SW 1271 (cell line): Measurements from ENCODE around the gene CNGB1.

Experiments
- DNase-seq, 2 experiments: peaks; one replicate each; lab custom pipeline; 2025; lab: John Stamatoyannopoulos, UW

CNGB1 gene

DNA sequence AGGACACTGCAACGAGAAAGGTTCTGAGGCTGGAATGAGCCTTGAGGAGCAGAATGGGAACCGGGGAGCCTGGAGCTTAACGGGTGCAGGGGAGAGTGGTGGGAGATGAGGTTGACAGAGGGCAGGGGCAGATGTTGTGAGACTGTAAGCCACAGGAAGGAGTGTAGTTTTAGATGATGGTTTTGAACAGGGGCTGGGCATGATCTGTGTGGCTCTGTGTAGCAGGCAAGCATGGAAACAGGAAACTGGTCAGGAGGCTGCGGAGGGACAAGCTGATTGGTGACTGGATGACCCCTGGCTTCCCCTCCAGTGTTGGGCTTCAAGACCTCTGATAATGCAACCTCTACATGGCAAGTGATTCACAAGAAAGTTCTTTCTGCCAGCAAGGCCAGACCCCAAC is 1.4 kb upstream of the CNGB1 start:
- DNase-seq, result no peak

DNA sequence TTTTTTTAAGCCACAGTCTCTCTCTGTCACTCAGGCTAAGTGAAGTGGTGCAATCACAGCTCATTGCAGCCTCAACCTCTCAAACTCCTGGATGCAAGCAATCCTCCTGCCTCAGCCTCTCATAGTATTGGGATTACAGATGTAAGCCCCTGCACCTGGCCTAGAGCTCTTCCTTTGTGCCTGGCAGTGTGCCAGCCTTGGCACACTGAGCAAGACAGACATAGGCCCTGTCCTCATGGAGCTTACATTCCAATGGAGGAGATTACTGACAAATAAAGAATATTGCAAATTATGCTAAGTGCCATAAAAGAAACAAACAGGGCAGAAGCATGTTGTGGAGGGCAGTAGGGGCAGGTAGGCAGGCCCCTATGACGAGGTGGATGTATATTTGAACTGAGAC is 920 bp upstream of the CNGB1 start:
- DNase-seq, result no peak

- DNase-seq, result no peak
Observed at GRCh38 chr16:57970319-57970718, 609 bp downstream of the CNGB1 start.

GRCh38 chr16:57969451-57970123 is 1.3 kb downstream of the CNGB1 start:
- no peak for DNase-seq

GRCh38 chr16:57967916-57968315 is 3.0 kb downstream of the CNGB1 start:
- DNase-seq, result no peak

DNA sequence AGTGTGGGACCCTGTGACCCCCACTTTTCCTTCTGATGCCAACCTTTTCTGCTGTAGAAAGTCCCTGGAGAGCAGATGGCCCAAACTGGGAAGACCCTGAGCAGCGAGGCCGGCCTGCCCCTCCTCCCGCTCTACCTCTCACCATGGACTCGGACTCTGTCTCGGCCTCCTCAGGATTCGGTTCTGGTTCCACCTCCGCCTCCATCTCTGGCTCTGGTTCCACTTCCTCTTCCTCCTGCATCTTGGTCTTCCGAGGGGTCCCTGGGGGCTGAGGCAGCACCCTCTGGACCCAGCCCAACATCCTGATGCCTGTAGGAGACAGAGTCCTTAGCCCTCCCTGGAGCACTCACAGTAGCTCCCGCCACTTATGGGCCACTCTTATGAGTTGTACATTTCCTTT is 3.9 kb downstream of the CNGB1 start:
- DNase-seq, result no peak

DNA sequence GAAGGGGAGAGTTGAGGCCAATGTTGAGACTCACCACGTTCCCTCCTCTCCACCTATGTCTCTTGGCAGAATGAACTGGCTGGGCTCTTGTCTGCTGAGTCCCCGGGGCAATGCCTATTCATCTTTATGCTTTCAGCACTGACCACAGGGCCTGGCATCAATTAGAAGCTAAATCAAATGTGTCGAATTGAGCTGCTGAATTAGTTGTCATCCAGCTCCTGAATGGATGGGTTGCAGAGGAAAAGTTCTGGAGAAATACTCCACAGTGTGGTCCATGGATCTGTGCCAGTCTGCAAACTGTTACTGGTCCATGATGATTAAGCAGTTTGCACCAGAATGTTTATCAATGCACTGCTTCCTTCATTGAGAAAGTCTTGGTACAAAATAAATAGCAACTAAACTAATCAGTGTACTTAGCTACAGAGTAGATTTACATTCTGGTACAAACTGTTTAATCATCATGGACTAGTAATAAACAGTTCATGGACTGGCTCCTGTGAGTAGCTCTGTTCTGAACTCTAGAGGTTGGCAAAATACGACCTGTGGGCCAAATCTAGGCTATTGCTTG is 4.6 kb downstream of the CNGB1 start:
- no peak for DNase-seq

DNA sequence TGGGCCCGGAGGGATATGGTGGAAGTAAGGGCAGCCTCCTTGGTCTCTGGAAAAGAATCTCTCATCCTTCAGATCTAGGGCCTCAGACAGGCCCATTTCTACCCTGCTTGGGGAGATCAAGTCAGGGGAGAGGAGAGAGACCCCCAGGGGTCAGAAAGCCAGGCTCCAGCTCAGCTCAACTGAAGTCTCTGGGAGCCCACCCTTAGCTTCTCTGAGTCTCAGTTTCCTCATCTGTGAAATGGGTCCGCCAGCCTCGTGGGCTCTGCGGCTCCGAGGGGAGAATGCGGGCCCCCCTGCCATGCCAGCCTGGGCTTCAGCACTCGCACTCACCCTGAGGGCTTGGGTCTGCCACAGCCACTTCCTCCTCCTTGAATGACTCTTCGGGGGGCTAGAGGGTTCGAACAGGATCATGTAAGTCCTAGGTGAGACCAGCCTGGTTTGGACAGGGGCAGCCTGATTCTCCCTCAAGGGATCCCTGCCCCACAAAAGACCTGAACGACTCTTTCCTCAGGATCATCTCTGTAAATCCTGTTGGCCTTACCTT is 6.7 kb downstream of the CNGB1 start:
- DNase-seq, result no peak

DNA sequence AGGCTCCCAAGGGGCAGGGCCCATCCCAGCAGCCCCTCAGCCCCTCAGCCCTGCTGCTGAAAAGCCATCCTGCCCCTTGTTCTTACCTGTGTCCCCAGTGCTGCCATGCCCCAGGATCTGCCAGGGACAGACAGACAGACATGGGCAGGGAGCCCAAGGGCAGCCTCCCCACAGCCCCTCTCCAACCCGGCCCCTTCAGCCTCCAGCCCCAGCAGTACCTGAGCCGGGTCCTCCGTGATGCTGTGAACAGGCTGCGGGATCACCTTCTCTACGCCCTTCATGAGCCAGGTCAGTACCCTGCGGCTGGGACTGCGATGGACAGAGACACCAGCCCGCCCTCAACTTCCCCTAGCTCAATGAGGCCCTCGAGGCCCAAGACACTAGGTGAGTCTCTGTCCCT is 8.2 kb downstream of the CNGB1 start:
- DNase-seq, result no peak

DNA sequence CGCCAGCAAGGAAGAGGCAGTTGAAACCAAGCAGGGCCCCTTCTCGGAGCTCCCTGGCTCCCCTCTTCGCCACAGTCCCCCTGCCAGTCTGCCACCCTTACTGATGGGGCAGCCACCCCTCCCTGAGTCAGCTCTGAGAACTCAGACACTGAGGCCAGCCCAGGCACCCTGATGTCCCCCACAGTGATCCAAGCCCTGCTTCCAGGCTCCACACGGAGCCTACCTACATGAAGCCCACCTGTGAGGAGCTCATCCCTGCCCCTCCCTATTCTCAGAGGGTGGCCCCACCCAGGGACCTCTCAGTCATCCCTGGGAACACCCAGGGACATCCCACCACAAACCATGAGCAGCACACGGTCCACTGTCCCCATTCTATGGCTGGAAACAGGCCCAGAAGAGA is 8.9 kb downstream of the CNGB1 start:
- DNase-seq, result no peak

- DNase-seq, result no peak
Observed at GRCh38 chr16:57961538-57961937, 9.4 kb downstream of the CNGB1 start.

GRCh38 chr16:57960826-57961472 is 10.0 kb downstream of the CNGB1 start:
- DNase-seq, result no peak

DNA sequence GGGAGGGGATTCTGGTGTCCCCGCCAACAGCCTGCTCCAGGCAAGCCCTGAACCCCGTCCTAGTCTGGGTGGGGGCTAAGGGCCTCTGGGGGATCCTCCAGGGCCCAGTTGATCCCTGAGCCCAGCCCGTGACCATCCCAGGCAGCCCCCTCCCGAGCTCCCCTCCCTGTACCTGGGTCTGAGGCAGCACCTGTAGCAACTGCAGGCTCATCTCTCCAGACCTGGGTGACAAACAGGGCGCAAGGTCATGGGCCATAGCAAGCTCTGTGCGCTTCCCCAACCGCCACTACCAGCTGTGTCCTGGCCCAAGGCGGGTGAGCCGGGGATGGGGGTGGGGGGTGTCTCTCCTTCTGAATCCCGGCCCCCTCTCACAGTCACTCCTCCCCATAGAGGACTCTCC is 10.6 kb downstream of the CNGB1 start:
- DNase-seq, result no peak

DNA sequence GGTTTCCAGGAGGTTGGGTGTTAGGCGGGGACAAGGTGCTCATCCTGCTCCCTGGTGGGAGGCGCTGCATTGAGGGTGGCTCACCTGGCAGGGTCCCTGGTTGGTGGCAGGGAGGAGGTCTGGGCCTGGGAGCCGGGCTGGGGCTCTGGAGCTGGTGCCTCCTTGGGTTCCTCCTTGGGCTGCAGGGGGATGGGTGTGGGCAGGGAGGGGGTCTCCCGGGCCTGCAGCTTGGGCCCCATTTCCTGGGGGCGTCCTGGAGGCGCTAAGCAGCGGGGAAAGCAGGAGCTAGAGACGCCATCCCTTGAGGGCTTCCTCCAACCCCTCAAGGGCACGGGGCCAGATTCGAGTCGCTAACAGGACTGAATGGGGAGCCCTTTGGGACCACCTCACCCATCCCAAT is 11.1 kb downstream of the CNGB1 start:
- DNase-seq, result no peak

DNA sequence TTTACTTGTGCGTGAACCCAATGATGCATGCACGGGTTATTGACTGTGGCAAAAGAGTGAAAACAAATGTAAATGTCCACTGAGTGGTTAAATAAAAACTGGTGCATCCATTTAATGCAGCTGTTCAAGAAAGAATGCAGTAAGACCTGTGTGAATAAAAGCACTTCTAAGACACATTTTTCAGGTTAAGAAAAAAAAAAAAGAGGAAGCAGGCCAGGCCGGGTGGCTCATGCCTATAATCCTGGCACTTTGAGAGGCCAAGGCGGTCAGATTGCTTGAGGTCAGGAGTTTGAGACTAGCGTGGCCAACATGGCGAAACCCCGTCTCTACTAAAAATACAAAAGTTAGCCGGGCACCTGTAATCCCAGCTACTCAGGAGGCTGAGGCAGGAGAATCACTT is 11.8 kb downstream of the CNGB1 start:
- DNase-seq, result no peak

DNA sequence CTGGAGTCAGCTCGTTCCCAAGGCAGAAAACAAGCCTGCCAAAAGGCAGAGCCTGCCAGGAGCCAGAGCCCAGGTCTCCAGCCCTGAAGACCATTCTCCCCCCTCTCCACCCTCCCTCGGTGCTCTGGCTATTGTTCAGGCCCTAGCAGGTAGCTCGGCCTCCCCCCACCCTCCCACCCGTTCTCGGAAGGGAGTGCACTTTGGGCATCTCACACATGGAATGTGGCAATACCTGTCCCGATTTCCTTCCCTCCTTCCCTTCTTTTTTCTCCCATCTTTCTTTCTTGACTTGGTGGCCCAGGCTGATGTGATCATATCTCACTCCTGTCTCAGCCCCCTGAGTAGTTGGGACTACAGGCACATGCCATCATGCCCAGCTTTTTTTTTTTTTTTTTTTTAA is 12.4 kb downstream of the CNGB1 start:
- no peak for DNase-seq

DNA sequence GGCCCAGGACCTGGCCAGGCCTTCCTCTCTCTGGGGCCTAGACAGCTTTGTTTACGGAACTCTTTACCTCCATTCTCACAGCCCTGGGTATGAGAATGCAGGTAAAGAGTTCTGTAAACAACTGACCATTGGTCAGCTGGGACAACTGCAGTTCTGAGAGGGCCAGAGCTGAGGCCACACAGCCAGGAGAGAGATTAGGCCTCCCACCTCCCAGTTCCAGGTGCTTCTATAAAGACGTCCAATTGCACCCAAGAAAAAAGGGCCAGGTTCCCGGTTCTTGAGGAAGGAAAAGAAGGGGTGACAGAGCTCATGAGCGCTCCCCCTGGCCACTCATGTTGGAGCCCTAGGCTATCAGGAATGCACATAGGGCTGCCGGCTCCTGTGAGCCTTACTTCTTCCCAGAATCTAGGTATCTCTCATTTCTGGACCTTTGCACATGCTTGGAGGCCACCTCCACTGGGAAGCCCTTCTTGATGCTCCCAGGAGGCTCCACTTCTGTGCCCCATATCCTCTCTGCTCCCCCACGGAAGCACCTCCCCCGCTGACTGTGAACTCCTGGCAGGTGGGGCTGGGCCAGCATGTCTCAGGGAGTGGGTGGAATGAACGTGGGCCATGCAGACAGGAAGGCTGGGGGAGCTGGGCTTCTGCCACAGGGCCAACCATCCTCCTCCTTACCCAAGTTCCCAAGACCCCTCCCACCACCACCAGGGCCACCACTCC is 13.1 kb downstream of the CNGB1 start:
- no peak for DNase-seq

DNA sequence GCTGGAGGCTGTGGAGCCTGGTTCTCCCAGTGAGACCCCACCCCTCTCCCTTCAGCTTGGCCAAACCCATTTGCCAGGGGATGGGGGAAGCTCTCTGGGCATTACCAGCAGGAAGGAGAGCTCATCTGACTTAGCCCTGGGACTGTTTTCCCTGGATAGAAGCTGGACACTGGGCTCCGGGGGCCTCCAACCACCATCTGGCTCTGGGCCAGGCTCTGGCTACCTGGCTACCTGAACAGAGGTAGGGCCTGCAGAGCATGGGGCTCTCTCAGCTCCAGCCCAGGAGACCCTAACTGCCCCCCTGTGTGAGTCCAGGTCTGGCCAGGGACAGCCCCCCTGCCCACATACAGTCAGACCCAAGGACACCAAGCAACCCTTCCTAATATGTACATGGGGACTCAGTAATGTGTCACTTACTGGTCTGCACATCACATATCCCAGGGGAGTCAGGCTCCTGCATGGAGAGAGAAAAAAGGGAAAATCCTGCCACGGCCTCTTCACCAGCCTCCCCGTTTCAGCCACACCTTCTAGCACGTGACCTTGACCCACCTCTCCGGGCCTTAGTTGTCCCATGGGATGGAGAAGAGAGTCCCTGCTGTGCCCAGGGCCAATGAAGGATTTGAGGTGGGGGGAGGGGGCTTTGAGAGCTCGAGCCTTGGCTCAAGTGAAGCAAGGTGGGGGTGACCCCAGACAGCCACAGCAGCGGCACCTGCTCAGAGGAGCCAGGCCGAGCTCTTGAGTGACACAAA is 13.8 kb downstream of the CNGB1 start:
- DNase-seq, result no peak

GRCh38 chr16:57956270-57956808 is 14.6 kb downstream of the CNGB1 start:
- no peak for DNase-seq

DNA sequence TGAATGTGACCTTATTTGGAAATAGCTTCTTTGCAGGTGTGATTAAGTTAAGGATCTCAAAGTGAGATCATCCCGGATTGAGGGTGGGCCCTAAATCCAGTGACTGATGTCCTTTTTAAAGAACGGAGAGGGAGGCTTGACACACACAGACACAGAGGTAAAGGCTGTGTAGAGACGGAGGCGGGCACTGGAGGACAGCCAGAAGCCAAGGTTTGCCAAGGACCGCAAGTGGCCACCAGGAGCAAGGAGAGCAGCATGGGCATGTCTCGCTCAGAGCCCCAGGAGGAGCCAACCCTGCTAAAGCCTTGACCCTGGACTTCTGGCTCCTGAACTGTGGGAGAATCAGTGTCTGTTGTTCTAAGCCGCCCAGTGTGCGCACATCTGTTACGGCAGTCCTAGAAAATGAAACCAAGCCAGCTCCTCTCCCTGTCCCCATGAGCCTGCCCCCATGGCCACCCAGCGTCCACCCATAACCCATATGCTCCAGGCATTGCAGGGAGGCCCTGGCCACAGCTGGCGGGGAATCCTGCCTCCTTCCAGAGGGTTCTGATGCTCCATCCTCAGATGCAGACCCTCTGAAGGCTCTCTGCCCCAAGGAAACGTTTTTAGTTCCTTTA is 15.2 kb downstream of the CNGB1 start:
- no peak for DNase-seq

DNA sequence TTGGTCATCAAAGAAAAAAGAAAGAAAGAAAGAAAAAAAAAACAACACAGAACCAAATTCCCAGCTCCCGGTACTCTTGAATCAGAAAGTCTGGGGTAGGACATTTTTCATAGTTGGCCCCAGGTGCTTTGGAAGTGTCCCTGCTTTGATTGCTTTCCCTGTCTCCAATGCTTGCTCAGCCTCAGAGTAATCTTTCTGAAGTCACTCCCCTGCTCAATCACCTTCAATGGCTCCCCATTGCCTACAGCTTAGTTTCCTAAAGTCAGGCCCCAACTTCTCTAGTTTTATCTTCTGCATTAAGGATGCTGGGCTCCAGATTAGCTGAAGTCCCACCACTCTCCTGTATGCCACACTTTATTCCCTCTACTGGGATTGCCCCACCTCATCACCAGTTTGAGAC is 17.1 kb downstream of the CNGB1 start:
- DNase-seq, result no peak
